ENCODE measurements around the gene LY6G6C. TPM values are rescaled to one million over a fixed set of nuclear protein-coding genes. Genes with fewer than 3 reads are reported as not detected.
"Not testable (repeated sequence)": the region's sequence is repeated elsewhere in the genome, so short reads cannot be mapped to it uniquely, and the experiment has no call there.

LY6G6C gene
- total RNA-seq, 1 donor from 2014 or later: 0.30 TPM

- no peak for DNase-seq (ENCODE audit: low spot score)
- TF ChIP-seq, protein P1, sequence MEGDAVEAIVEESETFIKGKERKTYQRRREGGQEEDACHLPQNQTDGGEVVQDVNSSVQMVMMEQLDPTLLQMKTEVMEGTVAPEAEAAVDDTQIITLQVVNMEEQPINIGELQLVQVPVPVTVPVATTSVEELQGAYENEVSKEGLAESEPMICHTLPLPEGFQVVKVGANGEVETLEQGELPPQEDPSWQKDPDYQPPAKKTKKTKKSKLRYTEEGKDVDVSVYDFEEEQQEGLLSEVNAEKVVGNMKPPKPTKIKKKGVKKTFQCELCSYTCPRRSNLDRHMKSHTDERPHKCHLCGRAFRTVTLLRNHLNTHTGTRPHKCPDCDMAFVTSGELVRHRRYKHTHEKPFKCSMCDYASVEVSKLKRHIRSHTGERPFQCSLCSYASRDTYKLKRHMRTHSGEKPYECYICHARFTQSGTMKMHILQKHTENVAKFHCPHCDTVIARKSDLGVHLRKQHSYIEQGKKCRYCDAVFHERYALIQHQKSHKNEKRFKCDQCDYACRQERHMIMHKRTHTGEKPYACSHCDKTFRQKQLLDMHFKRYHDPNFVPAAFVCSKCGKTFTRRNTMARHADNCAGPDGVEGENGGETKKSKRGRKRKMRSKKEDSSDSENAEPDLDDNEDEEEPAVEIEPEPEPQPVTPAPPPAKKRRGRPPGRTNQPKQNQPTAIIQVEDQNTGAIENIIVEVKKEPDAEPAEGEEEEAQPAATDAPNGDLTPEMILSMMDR (IDR thresholded peaks at IDR 0.05): peak; percentile 44
- no peak overlapping the region for H3K4me3 Mint-ChIP-seq (ENCODE audit: unreplicated experiment)
- peaks cover 2% of the 10 kb centered on the region for H3K27me3 Mint-ChIP-seq (ENCODE audit: low read depth)
- no peaks in the 10 kb centered on the region for H3K36me3 Mint-ChIP-seq (ENCODE audit: low read depth)
- no peak overlapping the region for H3K27ac Mint-ChIP-seq (ENCODE audit: unreplicated experiment)
- H3K4me1 Mint-ChIP-seq (ENCODE audit: low read depth): no peaks in the 10 kb centered on the region
- H3K9me3 Mint-ChIP-seq (ENCODE audit: low read depth): no peaks in the 10 kb centered on the region
Observed at GRCh38 chr6:31712296-31712695, 9.2 kb downstream of the LY6G6C start.

DNA sequence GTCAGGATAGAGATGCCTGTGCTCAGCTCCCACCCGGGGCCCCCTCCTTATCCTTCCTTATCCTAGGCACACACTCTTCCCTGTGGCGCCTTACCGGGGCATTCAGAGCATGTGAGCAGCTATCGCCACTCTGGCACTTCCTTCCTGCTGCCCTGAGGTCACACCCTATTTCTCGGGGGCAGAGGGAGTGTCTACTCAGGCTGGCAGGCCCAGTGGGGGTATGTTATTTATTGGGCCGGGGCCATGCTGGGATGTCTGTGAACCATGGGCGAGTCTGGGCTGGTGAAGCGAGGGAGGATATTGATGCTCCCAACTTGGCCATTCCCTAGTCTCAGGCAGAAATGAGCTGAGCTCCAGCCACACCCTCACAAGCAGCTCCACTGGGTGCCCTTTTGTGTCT lies 10.3 kb downstream of the LY6G6C start:
- no peaks in the 10 kb centered on the region for H3K4me1 Mint-ChIP-seq (ENCODE audit: low read depth)
- H3K9me3 Mint-ChIP-seq (ENCODE audit: low read depth): no peaks in the 10 kb centered on the region
- no peak overlapping the region for H3K27ac Mint-ChIP-seq (ENCODE audit: unreplicated experiment)
- H3K4me3 Mint-ChIP-seq (ENCODE audit: unreplicated experiment): no peak overlapping the region
- peaks cover 2% of the 10 kb centered on the region for H3K27me3 Mint-ChIP-seq (ENCODE audit: low read depth)
- no peak for DNase-seq (ENCODE audit: low spot score)
- TF ChIP-seq, protein P1 (IDR thresholded peaks at IDR 0.05): no peak
- no peaks in the 10 kb centered on the region for H3K36me3 Mint-ChIP-seq (ENCODE audit: low read depth)

DNA sequence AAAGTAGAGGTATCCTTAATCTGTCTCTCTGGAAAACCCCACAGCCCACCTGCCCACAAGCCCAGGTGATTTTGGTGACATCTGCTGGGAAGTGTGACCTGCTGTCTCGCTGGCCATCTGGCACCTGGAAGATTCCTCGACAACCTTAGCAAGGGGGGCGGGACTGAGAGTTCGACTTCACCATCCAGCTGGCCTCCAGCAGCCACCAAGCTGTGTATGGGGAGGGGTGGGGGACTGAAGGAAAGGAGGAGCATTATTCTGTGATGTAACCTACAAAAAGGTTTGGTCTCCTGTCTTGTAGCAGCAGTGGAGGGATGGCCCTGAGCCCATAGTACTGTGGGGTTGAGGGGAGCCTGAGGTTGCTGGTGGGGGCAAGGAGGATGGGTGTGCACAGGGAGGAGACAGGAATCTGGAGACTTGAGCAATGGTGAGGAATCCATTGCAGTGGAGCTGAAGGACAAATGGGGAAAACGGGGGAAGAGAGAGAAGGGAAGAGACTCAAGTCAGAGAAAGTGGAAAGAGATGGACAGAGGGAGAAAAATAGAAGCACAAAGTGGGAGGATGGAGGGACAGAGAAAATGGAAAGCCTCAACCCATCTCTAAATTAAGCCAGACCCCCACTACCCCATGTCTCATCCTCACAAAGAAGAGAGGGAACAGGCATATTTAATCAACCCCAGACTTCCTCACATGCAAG lies 10.9 kb downstream of the LY6G6C start:
- Mint-ChIP-seq H3K9me3 (ENCODE audit: low read depth) (no peaks in the 10 kb centered on the region), H3K4me3 (ENCODE audit: unreplicated experiment) (no peak overlapping the region), H3K36me3 (ENCODE audit: low read depth) (no peaks in the 10 kb centered on the region), H3K27me3 (ENCODE audit: low read depth) (peaks cover 2% of the 10 kb centered on the region), H3K27ac (ENCODE audit: unreplicated experiment) (no peak overlapping the region), H3K4me1 (ENCODE audit: low read depth) (no peaks in the 10 kb centered on the region)
- no peak for DNase-seq (ENCODE audit: low spot score)
- TF ChIP-seq, protein P1 (IDR thresholded peaks at IDR 0.05): no peak

GRCh38 chr6:31709157-31709556 lies 12.4 kb downstream of the LY6G6C start:
- not testable (repeated sequence) for H3K36me3 Mint-ChIP-seq (ENCODE audit: low read depth); H3K27me3 Mint-ChIP-seq (ENCODE audit: low read depth); DNase-seq (ENCODE audit: low spot score); H3K9me3 Mint-ChIP-seq (ENCODE audit: low read depth); H3K4me3 Mint-ChIP-seq (ENCODE audit: unreplicated experiment); H3K27ac Mint-ChIP-seq (ENCODE audit: unreplicated experiment); H3K4me1 Mint-ChIP-seq (ENCODE audit: low read depth)

- TF ChIP-seq, protein P1 (IDR thresholded peaks at IDR 0.05): no peak
- Mint-ChIP-seq H3K9me3 (ENCODE audit: low read depth) (no peaks in the 10 kb centered on the region), H3K27me3 (ENCODE audit: low read depth) (peaks cover 2% of the 10 kb centered on the region), H3K4me3 (ENCODE audit: unreplicated experiment) (no peak overlapping the region), H3K4me1 (ENCODE audit: low read depth) (peaks cover 6% of the 10 kb centered on the region), H3K36me3 (ENCODE audit: low read depth) (no peaks in the 10 kb centered on the region), H3K27ac (ENCODE audit: unreplicated experiment) (no peak overlapping the region)
- DNase-seq (ENCODE audit: low spot score): no peak
Observed at GRCh38 chr6:31708224-31708623, 13.3 kb downstream of the LY6G6C start.

- Mint-ChIP-seq H3K36me3 (ENCODE audit: low read depth) (no peaks in the 10 kb centered on the region), H3K4me1 (ENCODE audit: low read depth) (peaks cover 7% of the 10 kb centered on the region), H3K4me3 (ENCODE audit: unreplicated experiment) (no peak overlapping the region), H3K27ac (ENCODE audit: unreplicated experiment) (no peak overlapping the region), H3K9me3 (ENCODE audit: low read depth) (no peaks in the 10 kb centered on the region), H3K27me3 (ENCODE audit: low read depth) (peaks cover 2% of the 10 kb centered on the region)
- no peak for DNase-seq (ENCODE audit: low spot score)
- TF ChIP-seq, protein P1 (IDR thresholded peaks at IDR 0.05): no peak
Observed at GRCh38 chr6:31707701-31708100, 13.8 kb downstream of the LY6G6C start.
